GM12865 (cell line): ENCODE data around the gene INS.

Source experiments
- DNase-seq: peaks from one replicate; pipeline ENCODE4 v3.0.0; 2010; ENCODE audit warnings: low read depth
- H3K4me3 ChIP-seq: 2 replicates; pipeline ENCODE4 v1.5.1; 2011; ENCODE audit warnings: mild to moderate bottlenecking, low read depth, low read length, control low read depth
- CTCF ChIP-seq: IDR thresholded peaks from 2 replicates; pipeline ENCODE4 v1.5.1; 2011; ENCODE audit warnings: low read length, control low read depth, low read depth, inconsistent platforms; ENCODE audit not compliant: insufficient read depth; ENCODE audit errors: missing control alignments

The INS gene

GRCh38 chr11:2156416-2157182, 4.4 kb downstream of the INS start:
- H3K4me3 ChIP-seq: no peak overlapping the region
- TF ChIP-seq CTCF: peak; percentile 74
- DNase-seq: peak; percentile 31

GRCh38 chr11:2155511-2155910, 5.5 kb downstream of the INS start:
- TF ChIP-seq CTCF: no peak
- DNase-seq: no peak
- no peak overlapping the region for H3K4me3 ChIP-seq

- no peak for TF ChIP-seq CTCF
- DNase-seq: no peak
Measured at GRCh38 chr11:2154889-2155288, 6.1 kb downstream of the INS start.

GRCh38 chr11:2154195-2154585, 6.8 kb downstream of the INS start:
- DNase-seq: no peak
- no peak for TF ChIP-seq CTCF

More at GRCh38 chr11:2154889-2155288, 6.1 kb downstream of the INS start:
- H3K4me3 ChIP-seq: no peak overlapping the region

GRCh38 chr11:2153581-2154194, 7.3 kb downstream of the INS start:
- no peak for TF ChIP-seq CTCF
- DNase-seq: no peak
- H3K4me3 ChIP-seq: no peak overlapping the region

More at GRCh38 chr11:2154195-2154585, 6.8 kb downstream of the INS start:
- H3K4me3 ChIP-seq: no peak overlapping the region

GRCh38 chr11:2151500-2152257, 9.3 kb downstream of the INS start:
- peak; percentile 82 for DNase-seq
- TF ChIP-seq CTCF: peak; percentile 66

More at GRCh38 chr11:2151500-2152257, 9.3 kb downstream of the INS start:
- H3K4me3 ChIP-seq: no peak overlapping the region
